NK-92 (cell line): ENCODE measurements around the gene MCC.
"Not testable (repeated sequence)": the region's sequence is repeated elsewhere in the genome, so short reads cannot be mapped to it uniquely, and the experiment has no call there.

Experiments
- DNase-seq: peaks from one replicate; lab custom pipeline; 2025; ENCODE audit not compliant: unreplicated experiment; lab: John Stamatoyannopoulos, UW

MCC gene

DNA sequence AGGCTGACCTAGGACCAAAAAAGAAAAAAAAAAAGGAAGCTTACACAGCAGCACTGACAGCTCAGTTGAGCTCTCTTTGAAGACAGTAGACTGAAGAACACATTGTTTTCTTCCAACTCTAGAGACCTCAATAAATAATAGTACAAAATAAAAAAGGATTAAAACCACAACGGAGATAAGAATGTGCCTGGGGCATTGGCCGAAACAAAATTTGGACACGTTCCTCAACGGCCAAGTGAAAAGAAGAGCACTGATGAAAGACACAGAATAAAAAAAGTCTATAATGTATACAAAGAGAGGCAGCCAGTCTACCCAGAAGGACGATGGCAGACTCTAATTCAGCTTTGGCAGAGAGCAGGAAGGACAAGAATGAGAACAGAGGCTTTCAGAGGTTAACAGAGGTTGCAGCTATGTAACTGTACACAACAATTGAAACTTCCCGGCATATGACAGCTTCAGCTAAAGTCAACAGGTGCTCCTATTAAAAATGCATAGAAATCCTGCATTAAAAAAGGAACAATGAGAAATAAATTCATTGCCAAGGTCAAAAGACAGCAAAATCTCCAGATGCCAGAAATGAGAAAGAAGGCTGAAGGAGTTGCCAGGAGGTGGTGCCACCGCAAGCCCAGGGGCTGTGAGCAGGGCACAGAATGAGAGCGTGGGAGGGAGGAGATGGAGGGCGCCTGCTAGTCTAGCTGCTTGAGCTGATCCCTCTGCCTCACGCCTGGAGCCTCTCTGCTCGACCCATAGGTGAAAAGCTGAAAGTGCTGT, 397.7 kb downstream of the MCC start:
- DNase-seq, result no peak

DNA sequence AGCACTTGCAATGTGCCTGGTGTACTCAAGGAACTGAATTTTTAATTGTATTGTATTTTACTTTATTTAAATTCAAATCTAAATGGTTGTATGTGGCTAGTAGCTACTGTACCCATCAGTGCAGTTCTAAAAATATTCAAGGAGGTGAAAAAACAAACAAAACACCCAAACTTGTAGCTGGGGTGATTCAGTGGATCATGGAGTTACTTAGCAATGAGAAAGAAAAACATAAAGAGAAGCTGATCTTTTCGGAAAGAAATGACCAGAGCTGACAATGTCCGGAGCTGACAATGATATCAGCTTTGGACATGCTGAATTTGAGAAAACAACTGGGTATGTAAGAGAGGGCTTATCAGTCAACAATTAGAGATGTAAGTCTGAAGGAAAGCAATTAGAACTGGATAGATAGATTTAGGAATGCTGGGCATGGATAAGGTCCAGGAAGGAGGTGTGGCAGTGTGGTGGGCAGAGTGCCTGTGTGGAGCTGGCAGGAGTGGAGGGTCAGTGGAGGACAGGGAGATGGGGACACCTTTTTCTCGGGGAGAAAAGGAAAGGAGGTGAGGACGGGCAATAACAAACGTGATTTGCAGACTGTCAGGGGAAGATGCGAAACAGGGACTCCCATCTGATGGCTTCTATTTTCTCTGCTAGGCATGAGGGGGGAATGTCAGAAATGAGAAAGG, 398.5 kb downstream of the MCC start:
- DNase-seq, result no peak

DNA sequence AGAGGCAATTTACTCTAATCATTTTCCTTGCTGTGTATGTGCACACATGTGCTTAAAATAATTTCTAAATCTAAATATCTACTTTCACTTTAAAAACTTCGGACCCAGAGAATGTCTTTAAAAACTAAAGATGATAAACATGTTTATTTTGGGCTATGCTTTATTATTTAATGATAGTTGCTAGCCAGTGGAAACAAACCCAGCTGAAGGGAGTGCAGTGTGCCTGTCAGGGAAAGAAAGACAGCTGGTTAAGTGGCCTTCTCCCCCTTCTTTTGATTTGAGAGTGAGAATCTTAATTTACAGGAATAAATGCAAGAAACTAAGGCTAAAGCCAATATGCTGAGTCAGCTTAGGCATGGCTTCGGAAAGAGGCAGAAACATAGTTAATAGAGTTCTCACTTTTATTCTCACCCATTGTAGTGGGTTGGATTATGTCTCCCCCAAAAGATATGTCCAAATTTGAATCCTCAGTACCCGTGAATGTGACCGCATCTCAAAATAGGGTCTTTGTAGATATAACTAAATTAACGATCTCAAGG, 400.2 kb downstream of the MCC start:
- DNase-seq, result no peak

DNA sequence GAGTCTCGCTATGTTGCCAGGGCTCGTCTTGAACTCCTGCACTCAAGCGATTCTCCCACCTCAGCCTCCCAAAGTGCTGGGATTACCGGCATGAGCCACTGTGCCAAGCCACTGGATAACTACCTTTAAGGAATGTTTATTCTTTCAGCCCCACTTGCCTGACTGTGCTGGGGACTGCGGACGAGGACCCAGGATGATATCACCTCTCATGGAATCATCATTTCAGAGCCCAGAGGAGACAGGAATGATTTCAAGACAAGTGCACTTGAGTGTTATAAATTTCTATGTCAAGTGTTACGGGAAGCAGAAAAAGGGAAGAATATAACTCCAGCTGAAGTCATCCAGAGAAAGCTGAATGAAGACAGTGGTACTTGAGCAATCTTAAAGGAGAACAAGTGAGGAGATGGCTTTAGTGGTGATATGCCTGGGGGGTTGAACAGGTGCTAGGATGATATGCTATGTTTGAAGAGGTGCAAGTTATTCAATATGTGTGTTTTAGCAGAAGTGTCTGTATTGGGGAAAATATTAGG, 402.3 kb downstream of the MCC start:
- DNase-seq, result no peak

DNA sequence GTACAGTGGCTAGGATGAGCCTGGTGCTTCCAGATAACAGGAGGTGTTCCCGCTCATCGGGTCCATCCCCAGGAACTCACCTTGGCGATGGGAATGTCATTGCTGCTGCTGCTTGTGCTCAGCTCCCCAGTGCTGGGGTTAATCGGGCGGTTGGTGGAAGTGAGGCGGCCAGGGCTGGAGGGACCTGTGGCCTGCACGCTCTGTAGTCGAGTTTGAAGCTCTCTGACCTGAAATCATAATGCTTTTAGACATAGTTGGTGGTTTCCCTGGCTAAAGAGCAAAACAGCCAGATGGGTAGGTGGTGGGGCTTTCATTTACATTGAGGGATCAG, 403.2 kb downstream of the MCC start:
- no peak for DNase-seq

DNA sequence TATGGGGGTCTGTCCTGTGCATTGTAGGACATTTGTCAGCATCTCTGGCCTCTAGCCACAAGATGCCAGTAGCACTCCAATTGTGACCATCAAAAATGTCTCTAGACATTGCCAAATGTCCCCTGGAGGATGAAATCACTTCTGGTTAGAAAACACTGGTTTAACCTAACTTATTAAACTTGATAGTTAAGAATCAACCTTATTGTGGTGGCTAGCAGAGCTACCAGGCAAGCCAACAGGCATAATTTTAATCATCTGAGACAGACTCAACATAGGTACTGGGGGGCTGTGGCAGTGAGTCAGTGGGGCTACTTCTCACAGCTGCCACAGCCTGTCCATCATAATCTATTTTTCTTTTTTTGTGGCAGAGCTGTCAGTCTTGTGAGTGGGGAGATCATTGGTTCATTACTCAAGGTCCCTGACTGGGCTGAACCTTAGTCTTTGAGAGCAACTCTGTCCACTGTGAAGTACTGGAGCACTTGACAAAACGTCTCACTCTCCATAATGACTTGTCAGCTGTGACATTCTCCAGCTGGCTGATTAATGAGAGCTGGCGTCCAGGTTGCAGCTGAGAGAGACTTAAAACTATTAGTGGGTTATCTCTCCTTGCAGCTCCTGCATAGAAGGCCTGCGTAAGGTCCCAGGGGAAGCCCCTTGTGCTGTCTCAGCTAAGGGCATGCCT, 403.7 kb downstream of the MCC start:
- DNase-seq, result no peak

DNA sequence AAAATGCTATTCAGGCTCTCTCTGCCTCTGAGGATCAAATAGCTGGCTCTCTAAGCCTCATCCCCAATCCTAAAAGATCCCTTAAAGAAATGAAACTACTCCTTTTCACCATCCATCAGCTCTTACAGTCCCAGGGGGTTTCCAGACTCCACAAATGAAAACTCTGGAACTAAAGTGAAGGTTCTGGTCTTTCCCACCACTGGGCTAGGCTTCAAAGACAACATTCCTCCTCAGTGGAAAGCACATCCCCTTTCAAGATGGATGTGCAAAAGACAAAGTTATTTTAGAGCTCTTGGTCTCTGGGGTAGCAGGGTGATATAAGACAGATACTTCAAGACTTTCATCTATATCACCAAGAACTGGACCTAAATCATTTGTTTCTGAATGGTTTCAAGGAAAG, 404.8 kb downstream of the MCC start:
- DNase-seq, result no peak

DNA sequence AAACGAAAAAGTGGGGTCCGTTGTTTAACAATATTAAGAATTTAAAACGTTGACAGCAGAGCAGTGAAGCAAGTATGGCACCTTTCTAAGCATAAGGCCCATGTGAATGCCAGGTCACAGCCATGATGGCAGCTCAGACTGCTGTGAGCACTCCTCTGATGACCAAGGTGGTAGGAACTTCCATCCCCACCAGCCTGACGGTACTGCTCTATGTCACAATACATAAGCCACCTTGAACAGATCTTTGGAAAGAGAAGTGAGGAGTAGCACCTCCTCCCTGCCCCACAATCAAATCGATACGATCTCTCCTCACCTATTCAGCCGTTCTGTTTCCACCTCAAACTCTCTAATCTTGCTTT, 405.7 kb downstream of the MCC start:
- no peak for DNase-seq

DNA sequence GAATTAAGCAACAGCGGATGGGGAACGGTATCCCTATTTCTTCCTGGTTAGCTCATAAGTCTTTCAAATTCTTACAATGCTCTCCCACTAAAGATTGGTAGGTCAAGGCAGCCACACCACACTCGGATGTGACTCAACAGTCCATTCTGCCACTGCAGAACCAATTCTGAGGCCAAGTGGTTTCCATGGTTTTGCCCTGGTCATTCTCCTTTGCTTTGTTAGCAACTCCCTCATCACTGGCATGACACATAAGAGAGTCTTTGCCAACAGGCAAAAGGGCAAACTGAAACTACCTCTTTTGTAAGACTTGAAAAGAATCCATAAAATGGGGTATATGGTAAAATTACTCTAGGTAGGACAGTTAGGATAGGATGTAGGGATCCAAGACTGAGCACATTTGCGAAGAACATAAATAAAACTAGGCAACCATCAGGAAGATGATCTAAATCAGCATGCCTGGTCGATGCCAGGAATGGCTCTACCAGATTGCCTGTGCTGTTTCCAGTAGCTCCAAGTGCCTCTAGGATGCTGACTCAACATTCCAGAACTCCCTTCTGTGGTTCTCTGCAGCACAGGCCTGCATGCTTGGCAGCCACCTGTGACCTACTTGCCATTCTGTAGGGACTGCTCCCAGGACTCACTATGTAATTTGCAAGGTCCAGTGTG, 406.2 kb downstream of the MCC start:
- DNase-seq, result no peak

DNA sequence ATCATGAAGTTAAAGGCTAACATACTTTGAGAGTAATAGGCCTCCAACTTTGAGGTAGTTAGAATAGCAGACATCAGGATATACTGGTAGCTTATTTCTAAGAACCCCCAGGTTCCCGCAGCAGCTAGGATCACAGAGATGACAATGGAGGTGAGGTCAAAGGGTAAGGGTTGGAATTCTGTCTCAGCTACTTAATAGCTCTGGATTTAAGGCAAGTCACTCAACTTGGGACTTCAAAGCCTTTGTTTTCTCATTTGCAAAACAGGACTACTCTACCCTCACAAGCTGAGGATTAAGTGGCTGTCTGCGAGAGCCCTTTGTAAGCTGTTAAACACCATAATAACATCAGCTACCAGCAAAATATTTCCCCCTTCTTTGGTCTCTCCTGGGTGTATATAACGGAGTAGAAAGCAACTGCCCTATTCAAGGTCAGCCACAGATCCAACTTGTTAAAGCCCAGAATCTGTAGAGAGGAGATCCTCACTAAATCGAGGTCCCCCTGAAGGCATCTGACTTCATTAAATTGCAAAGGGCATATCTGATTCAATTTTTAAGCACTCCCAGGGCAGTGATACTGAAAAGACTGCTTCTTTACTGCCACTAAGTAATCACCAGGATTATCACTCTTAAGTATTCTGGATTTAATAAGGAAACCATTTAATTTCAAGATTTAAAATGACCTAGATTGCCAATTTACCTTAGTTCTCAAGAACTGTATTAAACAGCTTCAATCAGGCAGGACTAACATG, 407.0 kb downstream of the MCC start:
- DNase-seq, result no peak

DNA sequence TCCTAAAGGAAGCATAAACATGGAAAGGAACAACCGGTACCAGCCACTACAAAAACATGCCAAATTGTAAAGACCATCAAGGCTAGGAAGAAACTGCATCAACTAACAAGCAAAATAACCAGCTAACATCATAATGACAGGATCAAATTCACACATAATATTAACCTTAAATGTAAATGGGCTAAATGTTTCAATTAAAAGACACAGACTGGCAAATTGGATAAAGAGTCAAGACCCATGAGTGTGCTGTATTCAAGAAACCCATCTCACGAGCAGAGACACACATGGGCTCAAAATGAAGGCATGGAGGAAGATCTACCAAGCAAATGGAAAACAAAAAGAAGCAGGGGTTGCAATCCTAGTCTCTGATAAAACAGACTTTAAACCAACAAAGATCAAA, 411.6 kb downstream of the MCC start:
- DNase-seq, result not testable (repeated sequence)

DNA sequence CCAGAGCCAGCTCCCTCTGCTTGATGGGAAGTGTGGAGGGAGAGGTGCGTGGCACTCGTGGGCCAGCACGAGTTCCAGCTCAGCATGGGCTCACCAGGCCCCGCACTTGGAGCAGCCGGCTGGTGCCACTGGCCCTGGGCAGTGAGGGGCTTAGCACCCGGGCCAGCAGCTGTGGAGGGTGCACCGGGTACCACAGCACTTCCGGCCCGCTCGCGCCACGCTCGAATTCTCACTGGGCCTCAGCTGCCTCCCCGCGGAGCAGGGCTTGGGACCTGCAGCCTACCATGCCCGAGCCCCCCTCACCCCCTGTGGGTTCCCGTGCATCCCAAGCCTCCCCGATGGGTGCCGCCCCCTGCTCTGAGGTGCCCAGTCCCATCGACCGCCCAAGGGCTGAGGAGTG, 413.2 kb downstream of the MCC start:
- DNase-seq, result no peak

DNA sequence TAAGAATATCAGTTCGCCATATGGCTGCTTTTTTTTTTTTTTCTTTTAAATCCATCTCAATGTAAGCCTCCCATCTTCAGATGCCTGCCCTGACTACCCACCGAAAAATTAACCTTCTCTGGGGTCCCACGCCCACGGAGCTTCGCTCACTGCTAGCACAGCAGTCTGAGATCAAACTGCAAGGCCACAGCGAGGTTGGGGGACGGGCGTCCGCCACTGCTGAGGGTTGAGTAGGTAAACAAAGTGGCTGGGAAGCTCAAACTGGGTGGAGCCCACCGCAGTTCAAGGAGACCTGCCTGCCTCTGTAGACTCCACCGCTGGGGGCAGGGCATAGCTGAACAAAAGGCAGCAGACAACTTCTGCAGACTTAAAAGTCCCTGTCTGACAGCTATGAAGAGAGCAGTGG, 414.6 kb downstream of the MCC start:
- not testable (repeated sequence) for DNase-seq

DNA sequence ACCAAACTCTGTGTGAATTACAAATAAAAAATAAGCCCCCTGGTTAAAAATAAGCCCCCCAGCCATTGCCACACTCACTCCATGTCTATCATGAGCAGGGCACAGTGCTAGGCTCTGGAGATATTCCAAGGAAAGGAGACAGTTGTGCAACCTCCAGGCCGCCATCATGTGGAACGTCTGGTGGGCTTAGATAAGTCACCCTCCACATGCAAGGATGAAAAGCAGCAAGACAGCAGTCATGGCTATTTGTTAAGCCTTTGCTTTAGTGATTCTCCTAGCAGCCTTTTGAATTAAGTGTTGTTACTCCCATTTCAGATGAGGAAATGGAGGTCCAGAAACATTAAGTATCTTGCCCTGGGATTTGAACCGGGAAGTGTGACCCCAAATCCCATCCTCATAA, 416.9 kb downstream of the MCC start:
- no peak for DNase-seq

DNA sequence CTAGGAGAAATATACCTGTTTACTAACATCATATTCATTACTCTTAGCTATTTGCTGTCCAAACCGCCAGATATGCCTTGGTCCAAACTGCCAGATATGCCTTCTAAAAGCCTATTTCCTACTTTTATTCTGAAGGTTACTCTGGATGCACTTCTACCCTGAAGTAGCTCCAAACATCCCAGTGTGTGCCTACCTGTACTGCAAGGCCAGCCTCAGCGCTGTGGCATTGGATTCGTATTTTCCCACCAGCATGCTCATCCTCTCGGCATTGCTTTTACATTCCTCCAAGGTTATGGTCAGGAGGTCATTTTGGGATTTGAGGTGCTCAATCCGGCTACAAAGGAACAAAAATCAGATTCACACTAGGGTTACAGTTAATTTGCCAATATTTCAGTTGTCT, 417.4 kb downstream of the MCC start:
- DNase-seq, result no peak

DNA sequence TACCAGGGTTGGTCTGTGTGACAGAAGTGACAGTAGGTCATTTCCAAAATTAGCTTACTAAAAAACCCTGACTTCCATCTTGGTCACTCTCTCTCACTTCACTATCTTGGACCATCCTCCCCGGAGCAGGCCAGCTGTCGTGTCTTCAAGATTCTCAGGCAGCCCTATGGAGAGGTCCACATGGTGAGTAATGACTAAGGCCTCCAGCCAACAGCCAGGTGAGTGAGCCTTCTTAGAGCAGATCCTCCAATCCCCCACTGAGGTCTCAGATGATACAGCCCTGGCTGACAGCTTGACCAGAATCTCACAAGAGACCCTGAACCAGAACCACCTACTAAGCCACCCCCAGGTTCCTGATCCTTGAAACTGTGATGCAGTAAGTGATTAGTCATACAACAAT, 419.7 kb downstream of the MCC start:
- DNase-seq, result no peak

DNA sequence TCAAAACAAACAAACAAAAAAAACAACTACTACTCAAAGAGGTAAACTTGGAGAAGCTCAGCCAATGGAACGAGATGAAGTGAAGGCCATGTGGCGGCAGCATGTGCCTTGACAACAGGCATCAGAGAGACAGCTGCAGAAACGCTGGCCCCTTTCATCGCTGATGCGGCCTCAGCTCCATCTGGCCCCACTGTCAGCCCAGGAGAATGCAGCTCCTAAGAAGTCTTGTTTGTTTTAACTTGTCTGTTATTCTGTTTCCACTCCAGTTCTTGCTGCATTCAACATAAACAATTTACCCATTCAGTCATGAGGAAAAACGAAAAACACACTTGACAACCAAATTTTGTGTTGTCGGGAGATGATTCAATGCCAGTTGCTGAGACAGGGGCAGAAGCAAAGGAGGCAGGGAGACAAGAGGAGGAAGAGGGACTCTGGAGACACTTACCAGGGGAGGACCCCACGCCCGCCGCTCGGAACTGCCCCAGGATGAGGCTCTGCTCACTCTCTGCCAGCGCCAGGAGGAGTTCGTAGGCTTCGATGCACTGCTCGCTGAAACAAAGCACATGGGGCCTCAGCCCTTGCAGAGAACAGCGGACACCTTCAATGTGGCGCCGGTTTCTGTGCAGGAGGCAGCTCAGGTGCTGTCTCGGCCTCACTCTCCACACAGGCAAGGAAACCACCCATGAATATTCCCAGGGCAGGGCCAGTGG, 420.5 kb downstream of the MCC start:
- no peak for DNase-seq

DNA sequence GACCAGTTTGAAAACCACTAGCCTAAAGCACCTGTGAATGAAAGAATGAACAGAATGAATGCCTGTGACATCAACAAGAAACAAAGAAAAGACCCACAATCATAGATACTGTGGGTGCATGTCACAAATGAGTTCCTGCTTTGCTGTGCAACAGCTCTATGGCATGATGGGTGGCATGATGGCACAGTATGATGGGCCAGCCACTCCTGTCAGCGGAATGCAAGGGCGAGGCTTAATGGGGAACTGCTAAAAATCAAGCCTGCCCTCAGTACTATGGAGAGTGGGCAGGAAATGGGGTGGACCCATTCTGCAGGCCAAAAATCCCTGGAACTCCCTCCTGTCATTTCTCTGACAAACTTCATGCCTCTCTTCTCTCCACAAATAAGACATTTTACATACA, 422.6 kb downstream of the MCC start:
- DNase-seq, result no peak

DNA sequence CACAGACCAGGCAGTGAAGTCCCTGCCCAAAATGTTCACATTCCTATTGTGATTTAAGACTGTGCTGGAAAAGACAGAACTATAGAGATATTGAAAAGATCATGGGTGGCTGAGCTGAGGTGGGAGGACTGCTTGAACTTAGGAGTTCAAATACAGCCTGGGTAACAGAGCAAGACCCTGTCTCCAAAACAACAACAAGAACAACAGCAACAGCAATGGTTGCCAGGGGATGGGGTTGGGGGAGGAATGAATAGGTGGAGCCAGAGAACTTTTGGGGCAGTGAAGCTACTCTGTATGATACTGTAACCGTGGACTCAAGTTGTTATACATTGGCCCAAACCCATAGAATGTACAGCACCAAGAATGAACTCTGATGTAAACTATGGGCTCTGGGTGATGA, 423.4 kb downstream of the MCC start:
- no peak for DNase-seq

DNA sequence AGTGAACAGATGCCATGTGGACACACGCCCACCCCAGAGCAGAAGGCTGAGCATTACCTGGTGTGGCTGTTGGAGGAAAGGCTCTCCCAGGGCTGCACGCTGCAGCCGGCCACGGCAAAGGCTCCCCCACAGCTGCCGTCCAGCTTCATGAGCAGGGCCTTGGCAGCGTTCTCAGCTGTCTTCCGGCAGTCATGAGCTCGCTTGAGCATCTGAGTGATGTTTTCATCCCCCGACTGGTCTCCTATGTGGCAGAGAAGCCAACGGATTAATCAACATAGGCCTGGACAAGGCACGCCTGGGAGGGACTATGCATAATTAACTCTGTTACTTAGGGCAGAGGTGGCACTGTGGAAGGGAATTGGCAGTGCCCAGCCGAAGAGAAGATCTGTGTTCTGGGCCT, 424.3 kb downstream of the MCC start:
- no peak for DNase-seq
